Ishikawa (cell line): ENCODE results near the gene ZBED5.

Source experiments
- CEBPB ChIP-seq: IDR thresholded peaks from 2 replicates; pipeline ENCODE4 v1.6.1; 2012
- EGR1 ChIP-seq: IDR thresholded peaks from 2 replicates; pipeline ENCODE4 v1.6.1; 2012
- EP300 ChIP-seq: IDR thresholded peaks from 2 replicates; pipeline ENCODE4 v1.6.1; 2012; ENCODE audit warnings: borderline replicate concordance
- FOXM1 ChIP-seq: IDR thresholded peaks from 2 replicates; pipeline ENCODE4 v1.6.1; 2012; ENCODE audit warnings: low read depth, borderline replicate concordance
- MAX ChIP-seq: IDR thresholded peaks from 2 replicates; pipeline ENCODE4 v1.6.1; 2012
- TAF1 ChIP-seq: IDR thresholded peaks from 2 replicates; pipeline ENCODE4 v1.6.1; 2012; ENCODE audit warnings: low read depth, mild to moderate bottlenecking
- TCF12 ChIP-seq: IDR thresholded peaks from 2 replicates; pipeline ENCODE4 v1.6.1; 2012; ENCODE audit warnings: low read depth
- TEAD4 ChIP-seq: IDR thresholded peaks from 2 replicates; pipeline ENCODE4 v1.6.1; 2012
- YY1 ChIP-seq: IDR thresholded peaks from 2 replicates; pipeline ENCODE4 v1.6.1; 2012; ENCODE audit warnings: low read depth

GRCh38 chr11:10858439-10859325, 829 bp upstream of the ZBED5 start:
- no peak for TF ChIP-seq YY1
- TF ChIP-seq FOXM1: no peak
- TF ChIP-seq MAX: no peak
- no peak for TF ChIP-seq EP300
- no peak for TF ChIP-seq CEBPB
- TF ChIP-seq TAF1: no peak
- TF ChIP-seq EGR1: no peak
- TF ChIP-seq TCF12: no peak
- peak; percentile 29; the same call in 1 of the 2 replicates for TF ChIP-seq TEAD4
